ENCODE results near the gene STK25.

GRCh38 chr2:241498115-241499070 lies 10.0 kb downstream of the STK25 start:
- TF ChIP-seq POLR2A (IDR thresholded peaks at IDR 0.05) = no peak
- TF ChIP-seq EP300 (IDR thresholded peaks at IDR 0.05) = no peak

Measured in ovary (tissue), 1 donor.